Limb (tissue), 2 donors: Measurements from ENCODE around the gene PARD3B.
A peak's percentile ranks its signal among the peaks of the same experiment; 100 is the strongest.

Source experiments
- DNase-seq, 2 donors: peaks; one replicate each; pipeline ENCODE4 v3.0.0-alpha.2; 2016; ENCODE audit errors: extremely low spot score in 2 of 2

The PARD3B gene

GRCh38 chr2:204544961-204545860 is at the start of gene PARD3B:
Gene PARD3B (plus strand): TSS chr2:204545475. CDS start chr2:204546000, 525 bp downstream.
- DNase-seq = peak; percentile 38 to 80

DNA sequence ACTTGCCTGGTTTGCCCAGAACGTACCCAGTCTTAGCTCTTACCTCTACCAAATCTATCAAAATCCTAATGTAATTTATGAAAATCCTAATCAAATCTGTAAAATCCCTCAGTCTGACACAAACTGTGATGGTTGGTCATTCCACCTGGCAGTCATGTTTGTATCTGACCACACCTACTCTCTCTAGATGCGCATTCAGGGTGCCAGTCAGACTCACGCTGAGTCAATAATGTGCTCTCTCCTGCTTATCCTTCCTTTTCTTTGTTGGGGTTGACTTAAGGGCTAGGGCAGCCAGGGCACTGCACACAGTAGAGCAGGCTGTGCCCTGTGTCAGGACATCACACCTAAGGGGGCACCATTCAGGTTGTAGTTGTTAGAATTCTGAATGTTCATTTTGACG is 48.5 kb upstream of the PARD3B start:
- DNase-seq = no peak

GRCh38 chr2:204497855-204498254 is 47.4 kb upstream of the PARD3B start:
- DNase-seq = no peak

GRCh38 chr2:204498291-204498690 is 47.0 kb upstream of the PARD3B start:
- DNase-seq = no peak

DNA sequence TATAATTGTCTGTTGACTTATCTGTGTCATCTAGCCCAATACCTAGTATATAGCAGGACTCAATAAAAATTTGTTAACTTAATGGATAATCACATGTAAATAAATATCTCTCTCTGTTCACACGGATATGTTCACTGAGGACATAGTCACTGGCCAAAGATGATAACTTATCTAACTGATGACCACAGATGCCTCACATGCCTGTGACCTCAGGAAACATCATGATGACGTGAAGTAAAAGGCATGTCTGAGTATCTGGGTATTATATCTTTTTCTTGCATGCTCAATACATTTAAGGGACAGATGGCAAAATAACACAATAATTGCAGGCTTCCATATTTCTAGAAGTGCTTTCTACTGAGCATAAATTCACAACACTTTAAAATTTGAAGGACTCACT is 41.4 kb upstream of the PARD3B start:
- DNase-seq = no peak

GRCh38 chr2:204504594-204504993 is 40.7 kb upstream of the PARD3B start:
- no peak for DNase-seq

GRCh38 chr2:204505488-204505887 is 39.8 kb upstream of the PARD3B start:
- DNase-seq = no peak

- DNase-seq = no peak
These were observed 39.3 kb upstream of the PARD3B start for GRCh38 chr2:204505946-204506345.

- no peak for DNase-seq
These were observed 37.6 kb upstream of the PARD3B start for GRCh38 chr2:204507636-204508035.

- DNase-seq = no peak
These were observed 34.4 kb upstream of the PARD3B start for GRCh38 chr2:204510709-204511420.

- no peak for DNase-seq
These were observed 30.8 kb upstream of the PARD3B start for GRCh38 chr2:204514439-204514838.

- no peak for DNase-seq
These were observed 29.9 kb upstream of the PARD3B start for GRCh38 chr2:204515416-204515815.

DNA sequence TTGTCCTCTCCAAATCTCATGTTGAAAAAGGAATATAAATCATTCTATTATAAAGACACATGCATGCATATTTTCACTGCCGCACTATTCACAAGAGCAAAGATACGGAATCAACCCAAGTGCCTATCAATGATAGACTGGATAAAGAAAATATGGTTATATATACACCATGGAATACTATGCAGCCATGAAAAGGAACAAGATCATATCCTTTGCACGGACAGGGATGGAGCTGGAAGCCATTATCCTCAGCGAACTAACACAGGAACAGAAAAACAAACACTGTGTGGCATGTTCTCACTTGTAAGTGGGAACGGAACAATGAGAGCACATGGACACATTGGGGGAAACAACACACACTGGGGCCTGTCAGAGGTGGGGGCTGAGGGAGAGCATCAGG is 28.1 kb upstream of the PARD3B start:
- no peak for DNase-seq

DNA sequence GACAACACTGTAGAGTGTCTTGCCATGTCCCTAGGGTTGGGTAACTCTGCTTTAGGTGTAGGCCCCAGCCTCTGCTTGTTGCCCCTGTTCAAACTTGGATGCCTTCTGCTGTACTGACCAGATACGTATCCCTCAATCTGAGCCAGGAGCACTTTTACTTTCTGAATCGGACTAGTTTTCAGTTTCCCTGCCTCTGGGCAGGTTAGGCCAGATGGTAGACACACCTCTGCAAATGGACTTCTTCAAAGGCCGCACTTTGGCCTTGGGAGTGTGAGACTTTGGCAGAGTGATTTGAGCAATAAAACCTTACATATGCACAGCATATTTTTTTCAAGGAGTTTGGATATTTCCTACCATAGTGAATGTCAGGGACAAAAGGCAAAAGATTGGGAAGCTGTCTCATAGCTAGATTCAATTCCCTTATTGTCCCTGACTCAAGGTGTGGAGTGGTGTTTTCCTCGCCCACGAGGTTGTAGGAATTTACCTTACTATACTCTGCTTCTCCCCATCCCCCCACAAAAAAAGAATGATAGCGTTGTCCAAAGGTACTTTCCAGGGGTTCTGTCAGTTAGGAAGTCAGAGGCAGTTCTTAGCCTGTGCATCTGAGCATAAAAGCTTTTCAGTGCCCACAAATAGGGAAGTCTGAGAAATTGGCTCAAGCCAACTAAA is 15.3 kb upstream of the PARD3B start:
- no peak for DNase-seq

GRCh38 chr2:204530464-204530805 is 14.8 kb upstream of the PARD3B start:
- DNase-seq = no peak

GRCh38 chr2:204533629-204534370 is 11.5 kb upstream of the PARD3B start:
- DNase-seq = no peak

GRCh38 chr2:204535356-204535755 is 9.9 kb upstream of the PARD3B start:
- DNase-seq = no peak

DNA sequence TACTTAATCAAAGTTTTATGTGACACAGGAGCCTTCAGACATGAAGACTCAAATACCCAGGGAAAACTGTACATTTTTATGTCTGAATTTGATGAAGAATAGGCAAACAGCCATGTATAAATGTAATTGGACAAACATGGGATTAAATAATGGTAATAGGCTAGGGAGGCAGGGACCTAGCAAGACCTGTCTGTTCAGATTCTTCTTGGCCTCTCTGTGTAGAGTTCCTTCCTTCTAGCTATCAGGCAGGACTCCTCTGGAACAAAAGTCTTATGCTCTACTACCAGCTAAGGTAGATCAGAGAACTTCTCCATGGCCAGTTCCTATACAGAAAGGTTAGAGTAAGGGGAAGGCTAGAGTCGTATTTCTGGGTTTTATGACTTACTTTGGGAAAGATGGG is 9.5 kb upstream of the PARD3B start:
- no peak for DNase-seq

DNA sequence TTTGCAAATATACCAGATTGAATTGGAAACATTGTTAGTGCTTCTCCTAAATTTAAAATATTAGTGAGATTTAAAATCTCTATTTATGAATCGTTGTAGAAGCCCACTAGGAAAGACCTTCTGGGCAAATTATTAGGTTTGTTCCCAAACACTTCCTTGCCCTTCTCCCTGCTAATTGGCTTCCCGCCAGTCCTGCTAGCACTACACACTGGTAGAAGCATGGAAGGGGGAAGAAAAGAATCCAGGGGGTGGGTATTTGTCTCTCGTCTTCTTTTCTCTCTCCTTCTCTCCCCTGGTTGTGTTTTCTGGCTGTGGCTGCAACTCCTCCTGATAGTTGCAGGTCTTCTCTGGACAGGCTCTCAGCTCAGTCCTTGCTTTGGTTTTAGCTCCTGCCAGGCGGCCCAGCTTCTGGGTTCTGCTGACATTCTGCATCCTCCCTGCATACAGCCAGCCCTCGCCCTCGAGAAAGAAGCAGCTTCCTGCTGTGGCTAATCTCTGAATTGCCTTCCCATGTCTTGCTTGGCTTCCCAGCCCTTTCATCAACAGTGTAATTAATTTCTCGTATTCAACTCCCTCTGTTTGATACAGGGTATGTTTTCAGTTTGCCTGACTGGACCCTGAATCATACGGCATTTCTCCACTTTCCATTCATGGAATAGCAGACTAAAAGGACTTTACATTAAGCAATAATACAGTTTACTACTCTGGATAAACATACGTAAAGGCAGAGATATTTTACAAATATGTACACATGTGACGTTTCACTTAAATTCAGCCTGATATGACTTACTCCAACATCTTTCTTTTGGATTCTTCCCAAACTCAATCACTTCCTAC is 6.9 kb upstream of the PARD3B start:
- peak in 1 of 2 donors; percentile 36 for DNase-seq

DNA sequence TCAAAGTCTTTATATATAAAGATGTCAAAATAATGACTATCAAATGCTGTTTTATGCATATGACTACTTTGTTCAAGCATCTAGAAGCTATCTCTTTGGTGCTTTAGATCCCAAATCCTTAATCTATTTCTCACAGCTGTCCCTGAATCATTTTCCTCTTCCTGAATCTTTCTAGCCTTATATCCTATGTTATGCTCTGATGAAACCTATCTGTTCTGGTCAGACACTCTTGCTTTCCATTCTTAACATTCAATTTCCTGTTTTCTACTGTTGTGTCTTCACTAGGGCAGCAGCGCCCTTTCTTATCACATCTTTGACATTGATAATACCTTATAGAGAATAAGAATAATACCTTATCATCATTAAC is 6.3 kb upstream of the PARD3B start:
- DNase-seq = no peak

GRCh38 chr2:204541637-204542036 is 3.6 kb upstream of the PARD3B start:
- DNase-seq = no peak
